Thoracic aorta (tissue), 2 donors: ENCODE results near the gene GABRG3. TPM values are rescaled to one million over a fixed set of nuclear protein-coding genes. Genes with fewer than 3 reads are reported as not detected.

ENCODE experiments used
- ATAC-seq: fragments of 150-250 bp; one replicate; pipeline ENCODE4 v1.8.0; 2017; ENCODE audit warnings: low read depth; ENCODE audit not compliant: insufficient number of reproducible peaks, low FRiP score
- DNase-seq: peaks from one replicate; pipeline ENCODE4 v3.0.0-alpha.2; 2020; ENCODE audit warnings: low spot score
- H3K27ac ChIP-seq, 2 donors: fragments of 200-600 bp; sonication (generic); 1 replicate in 1 of 2; 2 replicates in 1 of 2; pipeline ENCODE4 v1.5.1; 2016; ENCODE audit warnings: mild to moderate bottlenecking in 2 of 2, moderate library complexity in 2 of 2
- H3K27me3 ChIP-seq: fragments of 200-600 bp; sonication (generic); replicated peaks from 2 replicates; pipeline ENCODE4 v1.6.0; 2016; ENCODE audit warnings: mild to moderate bottlenecking; ENCODE audit not compliant: insufficient read depth
- H3K36me3 ChIP-seq: fragments of 200-600 bp; sonication (generic); one replicate; pipeline ENCODE4 v1.5.1; 2016
- H3K4me1 ChIP-seq, 2 donors: fragments of 200-600 bp; sonication (generic); 1 replicate in 1 of 2; 2 replicates in 1 of 2; pipeline versions ENCODE4 v1.5.1 to v1.6.0; 2016; ENCODE audit warnings: low read depth in 2 of 2, mild to moderate bottlenecking in 1 of 2; ENCODE audit not compliant: control insufficient read depth in 1 of 2
- H3K4me3 ChIP-seq: fragments of 200-600 bp; sonication (generic); 2 replicates; pipeline ENCODE4 v1.5.1; 2016; ENCODE audit warnings: mild to moderate bottlenecking
- H3K9me3 ChIP-seq: fragments of 200-600 bp; sonication (generic); 2 replicates; pipeline ENCODE4 v1.5.1; 2016
- total RNA-seq, 2 donors: library from RNA; depleted of rRNA; stranded (reverse); fragments of >200 nt; gene quantifications; one replicate each; pipeline versions ENCODE4 v1.1.0 to v1.2.3, GENCODE V29; 2016
- TF ChIP-seq, protein P1 (sequence below): fragments of 200-600 bp; sonication (generic); IDR thresholded peaks from one replicate; pipeline ENCODE4 v1.5.1; 2019; ENCODE audit warnings: antibody characterized with exemption

GABRG3 gene
- total RNA-seq, 2 donors from 2014 or later, result not detected

DNA sequence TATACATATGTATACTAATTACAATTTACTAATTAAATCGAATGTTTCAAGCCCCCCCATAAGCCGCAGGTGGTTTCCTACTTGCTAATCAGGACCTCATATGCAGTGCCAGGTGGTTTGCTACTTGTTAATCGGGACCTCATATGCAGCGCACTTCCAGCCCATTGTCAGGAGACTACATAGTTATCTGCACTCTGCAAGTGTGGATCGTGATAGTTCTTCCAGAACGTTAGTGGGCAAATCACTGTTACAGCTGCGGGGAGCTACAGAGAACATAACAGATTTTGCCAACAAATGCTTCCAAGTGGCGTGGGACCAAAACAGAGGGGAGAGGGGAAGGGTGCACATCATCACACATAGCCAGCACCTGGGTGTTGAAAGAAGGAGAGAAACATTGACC is 558.4 kb downstream of the GABRG3 start:
- no peak overlapping the region for H3K4me3 ChIP-seq
- H3K27me3 ChIP-seq, result no peaks in the 10 kb centered on the region
- no peaks in the 10 kb centered on the region for H3K36me3 ChIP-seq
- ATAC-seq, result no peak
- no peaks in the 10 kb centered on the region for H3K4me1 ChIP-seq
- H3K27ac ChIP-seq, result no peak overlapping the region
- TF ChIP-seq, protein P1, sequence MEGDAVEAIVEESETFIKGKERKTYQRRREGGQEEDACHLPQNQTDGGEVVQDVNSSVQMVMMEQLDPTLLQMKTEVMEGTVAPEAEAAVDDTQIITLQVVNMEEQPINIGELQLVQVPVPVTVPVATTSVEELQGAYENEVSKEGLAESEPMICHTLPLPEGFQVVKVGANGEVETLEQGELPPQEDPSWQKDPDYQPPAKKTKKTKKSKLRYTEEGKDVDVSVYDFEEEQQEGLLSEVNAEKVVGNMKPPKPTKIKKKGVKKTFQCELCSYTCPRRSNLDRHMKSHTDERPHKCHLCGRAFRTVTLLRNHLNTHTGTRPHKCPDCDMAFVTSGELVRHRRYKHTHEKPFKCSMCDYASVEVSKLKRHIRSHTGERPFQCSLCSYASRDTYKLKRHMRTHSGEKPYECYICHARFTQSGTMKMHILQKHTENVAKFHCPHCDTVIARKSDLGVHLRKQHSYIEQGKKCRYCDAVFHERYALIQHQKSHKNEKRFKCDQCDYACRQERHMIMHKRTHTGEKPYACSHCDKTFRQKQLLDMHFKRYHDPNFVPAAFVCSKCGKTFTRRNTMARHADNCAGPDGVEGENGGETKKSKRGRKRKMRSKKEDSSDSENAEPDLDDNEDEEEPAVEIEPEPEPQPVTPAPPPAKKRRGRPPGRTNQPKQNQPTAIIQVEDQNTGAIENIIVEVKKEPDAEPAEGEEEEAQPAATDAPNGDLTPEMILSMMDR, result no peak
- no peak for DNase-seq
- H3K9me3 ChIP-seq, result no peaks in the 10 kb centered on the region

DNA sequence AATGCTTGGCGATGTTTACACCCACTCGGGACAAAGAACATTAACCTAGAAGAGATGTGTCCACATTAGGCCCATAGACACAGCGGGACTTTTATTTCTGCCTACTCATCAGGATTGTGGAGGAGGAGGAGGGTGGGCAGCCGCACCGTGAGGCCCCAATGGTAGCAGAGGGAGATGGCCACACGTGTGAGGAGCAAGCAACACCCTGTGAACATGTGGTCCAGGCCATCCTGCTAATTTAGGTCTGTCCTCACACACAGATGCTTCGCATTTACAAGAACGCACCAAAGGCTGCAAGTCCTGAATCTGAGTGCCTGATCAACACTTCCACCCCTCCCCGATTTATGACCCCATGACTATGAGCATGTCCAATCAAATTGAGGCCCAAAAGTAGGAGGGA is 560.0 kb downstream of the GABRG3 start:
- DNase-seq (no peak), ATAC-seq (no peak)
- H3K4me1 ChIP-seq, result no peaks in the 10 kb centered on the region
- TF ChIP-seq, protein P1, result no peak
- no peaks in the 10 kb centered on the region for H3K36me3 ChIP-seq
- H3K9me3 ChIP-seq, result no peaks in the 10 kb centered on the region
- no peak overlapping the region for H3K27ac ChIP-seq
- no peak overlapping the region for H3K4me3 ChIP-seq
- H3K27me3 ChIP-seq, result no peaks in the 10 kb centered on the region

DNA sequence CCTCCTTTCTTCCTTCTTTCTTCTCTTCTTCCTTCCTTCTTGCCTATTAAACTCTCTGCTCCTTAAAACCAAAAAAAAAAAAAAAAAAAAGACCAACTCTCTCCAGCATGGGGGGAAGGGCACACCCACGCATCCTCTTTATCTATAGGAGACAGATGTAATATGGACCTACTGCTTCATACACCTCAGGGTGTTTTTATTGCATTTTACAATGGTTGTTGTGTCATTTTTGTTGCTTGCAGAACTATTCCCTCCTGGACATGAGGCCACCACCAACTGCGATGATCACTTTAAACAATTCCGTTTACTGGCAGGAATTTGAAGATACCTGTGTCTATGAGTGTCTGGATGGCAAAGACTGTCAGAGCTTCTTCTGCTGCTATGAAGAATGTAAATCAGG is 561.4 kb downstream of the GABRG3 start:
- Histone ChIP-seq H3K4me1 (no peaks in the 10 kb centered on the region), H3K27me3 (no peaks in the 10 kb centered on the region), H3K9me3 (no peaks in the 10 kb centered on the region), H3K4me3 (no peak overlapping the region), H3K27ac (no peak overlapping the region), H3K36me3 (no peaks in the 10 kb centered on the region)
- TF ChIP-seq, protein P1, result no peak
- DNase-seq, result no peak
- no peak for ATAC-seq

DNA sequence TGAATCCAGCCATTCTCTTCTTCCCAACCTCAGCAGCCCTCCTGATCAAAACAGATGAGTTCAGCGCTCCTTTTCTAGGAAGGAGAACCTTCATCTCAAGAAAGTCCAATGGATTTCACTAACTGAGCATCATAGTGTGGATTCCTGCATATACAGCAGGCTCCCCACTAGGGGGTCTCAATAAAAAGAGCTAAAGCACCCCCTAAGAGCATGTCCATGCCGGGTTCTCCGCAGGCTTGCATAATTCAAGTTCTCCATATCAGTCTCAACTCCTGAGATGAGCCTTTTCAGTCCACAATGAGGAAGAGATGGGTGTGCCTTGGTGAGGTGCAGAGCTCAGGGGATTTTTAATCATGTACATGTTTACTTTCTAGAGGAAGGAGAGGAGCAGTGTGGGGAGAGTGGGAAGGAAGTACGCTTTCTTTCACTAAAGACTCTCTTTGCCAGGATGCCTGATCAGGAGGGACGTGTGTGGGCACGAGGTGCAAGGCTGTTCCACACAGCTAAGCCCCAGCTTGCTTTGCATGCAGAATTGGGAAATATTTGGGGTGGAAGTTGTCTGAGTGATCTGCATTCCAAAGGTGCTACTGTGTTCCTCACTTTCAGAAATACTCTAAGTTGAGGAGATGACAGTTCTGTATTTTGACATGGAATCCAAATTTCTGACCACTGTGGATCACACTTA is 564.6 kb downstream of the GABRG3 start:
- Histone ChIP-seq H3K36me3 (no peaks in the 10 kb centered on the region), H3K4me3 (no peak overlapping the region), H3K4me1 (no peaks in the 10 kb centered on the region), H3K27ac (no peak overlapping the region), H3K9me3 (no peaks in the 10 kb centered on the region), H3K27me3 (no peaks in the 10 kb centered on the region)
- TF ChIP-seq, protein P1, result no peak
- DNase-seq (no peak), ATAC-seq (no peak)

DNA sequence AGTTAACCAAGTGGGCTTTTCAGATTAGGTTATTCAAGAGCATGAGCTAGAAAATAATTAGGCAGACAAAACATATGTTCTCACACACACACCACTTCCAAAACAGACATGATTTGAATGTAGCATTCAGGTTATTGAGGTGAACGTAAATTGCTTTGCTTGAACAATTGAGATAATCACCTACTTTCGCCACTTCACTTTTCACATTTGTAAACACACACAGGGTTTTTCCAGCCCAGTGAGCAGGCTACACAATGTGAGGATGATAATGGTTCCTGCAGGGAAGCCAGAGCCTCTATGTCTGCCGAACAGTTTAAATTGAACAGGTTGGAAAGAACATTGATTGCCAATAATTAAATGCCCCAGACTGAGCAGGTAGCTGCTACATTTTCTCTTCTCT is 567.3 kb downstream of the GABRG3 start:
- no peak for ATAC-seq

More for the DNA sequence above, 567.3 kb downstream of the GABRG3 start:
- no peaks in the 10 kb centered on the region for H3K27me3 ChIP-seq
- no peak overlapping the region for H3K27ac ChIP-seq
- no peaks in the 10 kb centered on the region for H3K36me3 ChIP-seq
- no peaks in the 10 kb centered on the region for H3K9me3 ChIP-seq
- H3K4me1 ChIP-seq, result no peaks in the 10 kb centered on the region
- H3K4me3 ChIP-seq, result no peak overlapping the region
- TF ChIP-seq, protein P1, result no peak
- no peak for DNase-seq
